DND-41 (cell line): ENCODE measurements around the gene NAP1L4.

Experiments
- ATAC-seq: fragments of 200-7000 bp; cut with Tn5 transposase; 3 replicates; pipeline ENCODE4 v1.9.1; 2021; ENCODE audit warnings: low read depth; ENCODE audit not compliant: insufficient read depth
- DNase-seq: peaks from one replicate; pipeline ENCODE4 v3.0.0-alpha.2; 2020
- H2AFZ ChIP-seq: 2 replicates; pipeline ENCODE4 v1.6.0; 2012; ENCODE audit warnings: low read depth, low read length
- H3K27ac ChIP-seq: 2 replicates; pipeline ENCODE4 v1.5.1; 2012; ENCODE audit warnings: low read length, inconsistent platforms
- H3K27me3 ChIP-seq: fragments of 200-600 bp; sonication (generic); 2 replicates; pipeline ENCODE4 v1.6.0; 2012; ENCODE audit warnings: low read length, mild to moderate bottlenecking, inconsistent platforms; ENCODE audit not compliant: insufficient read depth, poor library complexity
- H3K36me3 ChIP-seq: 2 replicates; pipeline ENCODE4 v1.5.1; 2012; ENCODE audit warnings: low read length, inconsistent platforms; ENCODE audit not compliant: insufficient read depth
- H3K4me1 ChIP-seq: 2 replicates; pipeline ENCODE4 v1.5.1; 2012; ENCODE audit warnings: mild to moderate bottlenecking, low read length; ENCODE audit not compliant: insufficient read depth
- H3K4me2 ChIP-seq: 2 replicates; pipeline ENCODE4 v1.6.0; 2012; ENCODE audit warnings: mild to moderate bottlenecking, moderate library complexity, low read length, inconsistent platforms; ENCODE audit not compliant: insufficient read depth
- H3K4me3 ChIP-seq, 2 experiments: fragments of 200-600 bp in 1 of 2; shearing (Covaris generic) in 1 of 2; 2 replicates each; pipeline ENCODE4 v1.5.1; 2012 to 2016; ENCODE audit warnings: inconsistent platforms in 2 of 2, low read length in 2 of 2, mild to moderate bottlenecking in 2 of 2, low read depth in 1 of 2, moderate library complexity in 1 of 2
- H3K79me2 ChIP-seq: 2 replicates; pipeline ENCODE4 v1.6.0; 2012; ENCODE audit warnings: low read length, inconsistent platforms; ENCODE audit not compliant: insufficient read depth
- H3K9ac ChIP-seq: 2 replicates; pipeline ENCODE4 v1.6.0; 2012; ENCODE audit warnings: low read depth, mild to moderate bottlenecking, inconsistent platforms, low read length, moderate library complexity
- H3K9me3 ChIP-seq: 2 replicates; pipeline ENCODE4 v1.5.1; 2012; ENCODE audit warnings: low read length, moderate library complexity, mild to moderate bottlenecking, inconsistent platforms; ENCODE audit not compliant: insufficient read depth, severe bottlenecking
- H4K20me1 ChIP-seq: 2 replicates; pipeline ENCODE4 v1.6.0; 2012; ENCODE audit warnings: low read length; ENCODE audit not compliant: insufficient read depth
- CTCF ChIP-seq: IDR thresholded peaks from 2 replicates; pipeline ENCODE4 v1.5.1; 2012; ENCODE audit warnings: borderline replicate concordance, low read length, moderate library complexity, mild to moderate bottlenecking; ENCODE audit not compliant: poor library complexity, severe bottlenecking; ENCODE audit errors: extremely low read depth
- EZH2 ChIP-seq: IDR thresholded peaks from 3 replicates; pipeline ENCODE4 v1.6.1; 2012; ENCODE audit warnings: borderline replicate concordance, low read depth, mild to moderate bottlenecking, moderate library complexity, low read length, inconsistent platforms; ENCODE audit not compliant: severe bottlenecking

The NAP1L4 gene

GRCh38 chr11:2916892-2917645 lies 75.1 kb downstream of the NAP1L4 start:
- H3K4me1 ChIP-seq = no peaks in the 10 kb centered on the region
- H3K27me3 ChIP-seq = no peaks in the 10 kb centered on the region
- ATAC-seq = no peak
- no peak overlapping the region for H3K9ac ChIP-seq
- H3K36me3 ChIP-seq = no peaks in the 10 kb centered on the region
- no peak overlapping the region for H2AFZ ChIP-seq
- no peak overlapping the region for H3K27ac ChIP-seq
- H3K79me2 ChIP-seq = no peaks in the 10 kb centered on the region
- H3K9me3 ChIP-seq = no peaks in the 10 kb centered on the region
- no peak for DNase-seq
- no peak overlapping the region for H3K4me3 ChIP-seq
- TF ChIP-seq EZH2 = no peak
- TF ChIP-seq CTCF = no peak
- H4K20me1 ChIP-seq = 0 out of 2 replicates have a peak, but pooled peaks cover 8% of the 10 kb centered on the region
- no peak overlapping the region for H3K4me2 ChIP-seq

- H3K36me3 ChIP-seq = no peaks in the 10 kb centered on the region
- ATAC-seq = no peak
- no peak overlapping the region for H3K4me2 ChIP-seq
These were observed 75.8 kb downstream of the NAP1L4 start for GRCh38 chr11:2916114-2916891.

GRCh38 chr11:2915473-2915872 lies 76.7 kb downstream of the NAP1L4 start:
- no peak for ATAC-seq
- Histone ChIP-seq H3K27ac (no peak overlapping the region), H3K36me3 (no peaks in the 10 kb centered on the region), H3K27me3 (no peaks in the 10 kb centered on the region), H3K4me1 (no peaks in the 10 kb centered on the region), H3K9me3 (no peaks in the 10 kb centered on the region), H3K79me2 (no peaks in the 10 kb centered on the region), H3K9ac (no peak overlapping the region), H2AFZ (no peak overlapping the region), H3K4me3 (no peak overlapping the region), H4K20me1 (peaks cover 11% of the 10 kb centered on the region), H3K4me2 (no peak overlapping the region)
- TF ChIP-seq EZH2 (no peak), CTCF (no peak)
- DNase-seq = no peak

More at GRCh38 chr11:2916114-2916891, 75.8 kb downstream of the NAP1L4 start:
- no peak overlapping the region for H3K27ac ChIP-seq
- no peaks in the 10 kb centered on the region for H3K4me1 ChIP-seq
- TF ChIP-seq CTCF (no peak), EZH2 (no peak)
- no peaks in the 10 kb centered on the region for H3K79me2 ChIP-seq
- DNase-seq = no peak
- no peaks in the 10 kb centered on the region for H3K9me3 ChIP-seq
- H3K9ac ChIP-seq = no peak overlapping the region
- H3K27me3 ChIP-seq = no peaks in the 10 kb centered on the region
- peaks cover 8% of the 10 kb centered on the region; the same call in 1 of the 2 replicates for H4K20me1 ChIP-seq
- no peak overlapping the region for H3K4me3 ChIP-seq
- H2AFZ ChIP-seq = no peak overlapping the region
